T-helper 9 cell (primary cell): Measurements from ENCODE around the gene EFCAB12.
"Not testable (repeated sequence)": the region's sequence is repeated elsewhere in the genome, so short reads cannot be mapped to it uniquely, and the experiment has no call there.

ENCODE experiments used
- DNase-seq: peaks from one replicate; pipeline ENCODE4 v3.0.0-alpha.2; 2020

Gene EFCAB12

GRCh38 chr3:129364811-129365210 is 63.6 kb downstream of the EFCAB12 start:
- DNase-seq, result not testable (repeated sequence)

- DNase-seq, result not testable (repeated sequence)
Observed at GRCh38 chr3:129363356-129363755, 65.1 kb downstream of the EFCAB12 start.

GRCh38 chr3:129360705-129361460 is 67.6 kb downstream of the EFCAB12 start:
- no peak for DNase-seq

GRCh38 chr3:129360171-129360611 is 68.2 kb downstream of the EFCAB12 start:
- DNase-seq, result no peak

GRCh38 chr3:129358772-129359371 is 69.6 kb downstream of the EFCAB12 start:
- no peak for DNase-seq

GRCh38 chr3:129358177-129358771 is 70.2 kb downstream of the EFCAB12 start:
- DNase-seq, result no peak

- no peak for DNase-seq
Observed at GRCh38 chr3:129357616-129358015, 70.8 kb downstream of the EFCAB12 start.

GRCh38 chr3:129356756-129357425 is 71.5 kb downstream of the EFCAB12 start:
- DNase-seq, result no peak

- no peak for DNase-seq
Observed at GRCh38 chr3:129353589-129353941, 74.9 kb downstream of the EFCAB12 start.

GRCh38 chr3:129352650-129353588 is 75.5 kb downstream of the EFCAB12 start:
- DNase-seq, result no peak

- DNase-seq, result no peak
Observed at GRCh38 chr3:129352045-129352444, 76.4 kb downstream of the EFCAB12 start.
